ENCODE data around the gene ANKRD60.

ANKRD60 gene

GRCh38 chr20:58222446-58222845, 6.0 kb downstream of the ANKRD60 start:
- DNase-seq: no peak

- peak; percentile 83 for DNase-seq
These were observed 9.1 kb downstream of the ANKRD60 start for GRCh38 chr20:58219342-58219700.

- DNase-seq: no peak
These were observed 9.7 kb downstream of the ANKRD60 start for GRCh38 chr20:58218665-58219341.

- no peak for DNase-seq
These were observed 12.1 kb downstream of the ANKRD60 start for GRCh38 chr20:58216334-58216733.

GRCh38 chr20:58215116-58215515, 13.3 kb downstream of the ANKRD60 start:
- no peak for DNase-seq

- DNase-seq: no peak
These were observed 14.1 kb downstream of the ANKRD60 start for GRCh38 chr20:58214310-58214709.

GRCh38 chr20:58213716-58214115, 14.7 kb downstream of the ANKRD60 start:
- DNase-seq: no peak

GRCh38 chr20:58213121-58213520, 15.3 kb downstream of the ANKRD60 start:
- DNase-seq: no peak

- no peak for DNase-seq
These were observed 15.8 kb downstream of the ANKRD60 start for GRCh38 chr20:58212636-58213035.

GRCh38 chr20:58210398-58210747, 18.1 kb downstream of the ANKRD60 start:
- no peak for DNase-seq

- peak; percentile 39 for DNase-seq
These were observed 18.6 kb downstream of the ANKRD60 start for GRCh38 chr20:58209652-58210397.

GRCh38 chr20:58208944-58209343, 19.5 kb downstream of the ANKRD60 start:
- DNase-seq: no peak

GRCh38 chr20:58205850-58206249, 22.6 kb downstream of the ANKRD60 start:
- DNase-seq: no peak

GRCh38 chr20:58202044-58202443, 26.4 kb downstream of the ANKRD60 start:
- no peak for DNase-seq

GRCh38 chr20:58201616-58202015, 26.8 kb downstream of the ANKRD60 start:
- no peak for DNase-seq

- no peak for DNase-seq
These were observed 29.0 kb downstream of the ANKRD60 start for GRCh38 chr20:58199469-58199868.

GRCh38 chr20:58198901-58199355, 29.5 kb downstream of the ANKRD60 start:
- DNase-seq: no peak

GRCh38 chr20:58198384-58198783, 30.1 kb downstream of the ANKRD60 start:
- no peak for DNase-seq

- no peak for DNase-seq
These were observed 31.3 kb downstream of the ANKRD60 start for GRCh38 chr20:58197185-58197469.

- DNase-seq: no peak
These were observed 31.9 kb downstream of the ANKRD60 start for GRCh38 chr20:58196402-58197184.

GRCh38 chr20:58195047-58195446, 33.4 kb downstream of the ANKRD60 start:
- no peak for DNase-seq

- no peak for DNase-seq
These were observed 34.2 kb downstream of the ANKRD60 start for GRCh38 chr20:58194175-58194791.

- DNase-seq: no peak
These were observed 35.9 kb downstream of the ANKRD60 start for GRCh38 chr20:58192567-58192966.

GRCh38 chr20:58192065-58192464, 36.4 kb downstream of the ANKRD60 start:
- no peak for DNase-seq

Data from NCI-H226 (cell line).